Vein endothelial cell (primary cell): ENCODE data around the gene TMEM263. TPM values are rescaled to one million over a fixed set of nuclear protein-coding genes. Genes with fewer than 3 reads are reported as not detected.

Experiments used
- total RNA-seq: library from RNA; depleted of rRNA; stranded (reverse); fragments of >200 nt; gene quantifications from 2 replicates; pipeline ENCODE4 v1.2.3, GENCODE V29; 2012

TMEM263 gene
- 67.9 and 71.2 TPM in 2 replicates for total RNA-seq

GRCh38 chr12:106955377-106956047 is at the start of gene TMEM263:
TSS of gene TMEM263 (plus strand) at chr12:106955907. CDS start at chr12:106967117, 11,210 bp downstream.

GRCh38 chr12:106986625-106987389 is 31.1 kb downstream of the TMEM263 start, which contains the start of gene MTERF2:
TSS of gene MTERF2 (minus strand) at chr12:106987146. CDS start at chr12:106978714, 8,432 bp downstream.

Other genes starting within 250 kb of the TMEM263 start
- 9.8 and 11.1 TPM in 2 replicates for gene RIC8B, start 181.2 kb upstream of the TMEM263 start, total RNA-seq
- 2.3 and 4.9 TPM in 2 replicates for gene MTERF2, start 31.2 kb downstream of the TMEM263 start, total RNA-seq
- gene CRY1, start 137.6 kb downstream of the TMEM263 start, total RNA-seq, result 22.2 and 23.4 TPM in 2 replicates